Smooth muscle cell (in vitro differentiated cells): Measurements from ENCODE around the gene ATP8A2. TPM values are rescaled to one million over a fixed set of nuclear protein-coding genes. Genes with fewer than 3 reads are reported as not detected.

ENCODE experiments used
- DNase-seq: peaks from one replicate; lab custom pipeline; 2025; ENCODE audit not compliant: unreplicated experiment; lab: John Stamatoyannopoulos, UW
- H2AFZ ChIP-seq: fragments of 200-600 bp; sonication (generic); 2 replicates; pipeline ENCODE4 v1.6.0; 2016; ENCODE audit warnings: antibody characterized with exemption, low read depth, mild to moderate bottlenecking
- H3F3A ChIP-seq: fragments of 200-600 bp; sonication (generic); 2 replicates; pipeline ENCODE4 v1.6.0; 2017; ENCODE audit warnings: antibody characterized with exemption, low read depth
- H3K27ac ChIP-seq: fragments of 200-600 bp; sonication (generic); 2 replicates; pipeline ENCODE4 v1.5.1; 2016; ENCODE audit warnings: low read depth, mild to moderate bottlenecking
- H3K27me3 ChIP-seq: fragments of 200-600 bp; sonication (generic); 2 replicates; pipeline ENCODE4 v1.6.1; 2016; ENCODE audit warnings: low read depth, mild to moderate bottlenecking
- H3K36me3 ChIP-seq: fragments of 200-600 bp; sonication (generic); 2 replicates; pipeline ENCODE4 v1.5.1; 2016; ENCODE audit warnings: low read depth
- H3K4me1 ChIP-seq: fragments of 200-600 bp; sonication (generic); 2 replicates; pipeline ENCODE4 v1.5.1; 2016; ENCODE audit warnings: low read depth
- H3K4me2 ChIP-seq: fragments of 200-600 bp; sonication (generic); 2 replicates; pipeline ENCODE4 v1.6.0; 2016; ENCODE audit warnings: mild to moderate bottlenecking
- H3K4me3 ChIP-seq: fragments of 200-600 bp; sonication (generic); 2 replicates; pipeline ENCODE4 v1.5.1; 2016; ENCODE audit warnings: mild to moderate bottlenecking
- H3K79me2 ChIP-seq: fragments of 200-600 bp; sonication (generic); 2 replicates; pipeline ENCODE4 v1.6.0; 2016; ENCODE audit warnings: low read depth, mild to moderate bottlenecking
- H3K9ac ChIP-seq: fragments of 200-600 bp; sonication (generic); 2 replicates; pipeline ENCODE4 v1.6.0; 2016; ENCODE audit warnings: low read depth
- H3K9me3 ChIP-seq: fragments of 200-600 bp; sonication (generic); replicated peaks from 2 replicates; pipeline ENCODE4 v1.5.1; 2016; ENCODE audit warnings: low read depth
- H4K20me1 ChIP-seq: fragments of 200-600 bp; sonication (generic); 2 replicates; pipeline ENCODE4 v1.6.0; 2016; ENCODE audit warnings: low read depth
- WGBS: methylation state at CpG from one replicate; pipeline ENCODE4 v1.1.7; 2016; ENCODE audit warnings: low lambda C conversion rate; 5-methylcytosine and 5-hydroxymethylcytosine counted together
- polyA plus RNA-seq: library from polyadenylated mRNA; unstranded; fragments of >200 nt; fragmentation: Nextera tagmentation; extraction: Ambion mirVana; gene quantifications from 2 replicates; pipeline ENCODE4 v1.2.1, GENCODE V29; 2016
- total RNA-seq: library from RNA; depleted of rRNA; stranded (reverse); fragments of >200 nt; gene quantifications from 2 replicates; pipeline ENCODE4 v1.2.3, GENCODE V29; 2014
- TF ChIP-seq, protein P1 (sequence below): fragments of 200-600 bp; sonication (generic); IDR thresholded peaks from 2 replicates; pipeline ENCODE4 v1.5.1; 2017; ENCODE audit warnings: borderline replicate concordance, mild to moderate bottlenecking, antibody characterized with exemption; ENCODE audit not compliant: insufficient read depth, poor library complexity, severe bottlenecking

The ATP8A2 gene
- total and polyA plus RNA-seq, 2 experiments from 2014 or later, result under 0.01 to 0.06 TPM

DNA sequence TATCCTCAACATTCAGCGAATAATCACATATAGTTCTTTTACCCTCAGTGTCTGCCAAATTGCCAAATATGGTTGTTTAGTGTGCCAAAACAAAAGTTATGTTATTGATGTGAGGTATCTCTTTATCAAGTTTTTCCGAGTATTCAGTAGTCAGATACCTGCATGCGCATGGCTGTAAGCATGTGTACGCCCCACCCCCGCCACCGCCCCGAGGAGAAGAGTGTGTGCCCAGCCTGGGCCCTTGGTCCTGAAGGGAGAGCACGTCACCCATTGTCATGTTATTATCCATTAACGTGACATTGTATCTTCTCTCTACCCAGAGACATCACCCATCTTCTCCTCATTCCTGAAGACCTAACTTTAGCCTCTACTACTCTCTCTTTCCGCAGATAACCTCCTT is 533.1 kb downstream of the ATP8A2 start:
- Histone ChIP-seq H3F3A (no peaks in the 10 kb centered on the region), H3K4me2 (no peak overlapping the region), H4K20me1 (no peaks in the 10 kb centered on the region), H3K4me3 (no peak overlapping the region), H3K27ac (no peak overlapping the region), H3K27me3 (peaks cover 2% of the 10 kb centered on the region), H3K9me3 (no peaks in the 10 kb centered on the region), H3K36me3 (no peaks in the 10 kb centered on the region), H3K79me2 (no peaks in the 10 kb centered on the region), H2AFZ (no peak overlapping the region), H3K9ac (no peak overlapping the region), H3K4me1 (peaks cover 22% of the 10 kb centered on the region)
- 96% methylated on average over 10 of the region's 10 CpGs for WGBS
- TF ChIP-seq, protein P1, sequence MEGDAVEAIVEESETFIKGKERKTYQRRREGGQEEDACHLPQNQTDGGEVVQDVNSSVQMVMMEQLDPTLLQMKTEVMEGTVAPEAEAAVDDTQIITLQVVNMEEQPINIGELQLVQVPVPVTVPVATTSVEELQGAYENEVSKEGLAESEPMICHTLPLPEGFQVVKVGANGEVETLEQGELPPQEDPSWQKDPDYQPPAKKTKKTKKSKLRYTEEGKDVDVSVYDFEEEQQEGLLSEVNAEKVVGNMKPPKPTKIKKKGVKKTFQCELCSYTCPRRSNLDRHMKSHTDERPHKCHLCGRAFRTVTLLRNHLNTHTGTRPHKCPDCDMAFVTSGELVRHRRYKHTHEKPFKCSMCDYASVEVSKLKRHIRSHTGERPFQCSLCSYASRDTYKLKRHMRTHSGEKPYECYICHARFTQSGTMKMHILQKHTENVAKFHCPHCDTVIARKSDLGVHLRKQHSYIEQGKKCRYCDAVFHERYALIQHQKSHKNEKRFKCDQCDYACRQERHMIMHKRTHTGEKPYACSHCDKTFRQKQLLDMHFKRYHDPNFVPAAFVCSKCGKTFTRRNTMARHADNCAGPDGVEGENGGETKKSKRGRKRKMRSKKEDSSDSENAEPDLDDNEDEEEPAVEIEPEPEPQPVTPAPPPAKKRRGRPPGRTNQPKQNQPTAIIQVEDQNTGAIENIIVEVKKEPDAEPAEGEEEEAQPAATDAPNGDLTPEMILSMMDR, result no peak
- no peak for DNase-seq

DNA sequence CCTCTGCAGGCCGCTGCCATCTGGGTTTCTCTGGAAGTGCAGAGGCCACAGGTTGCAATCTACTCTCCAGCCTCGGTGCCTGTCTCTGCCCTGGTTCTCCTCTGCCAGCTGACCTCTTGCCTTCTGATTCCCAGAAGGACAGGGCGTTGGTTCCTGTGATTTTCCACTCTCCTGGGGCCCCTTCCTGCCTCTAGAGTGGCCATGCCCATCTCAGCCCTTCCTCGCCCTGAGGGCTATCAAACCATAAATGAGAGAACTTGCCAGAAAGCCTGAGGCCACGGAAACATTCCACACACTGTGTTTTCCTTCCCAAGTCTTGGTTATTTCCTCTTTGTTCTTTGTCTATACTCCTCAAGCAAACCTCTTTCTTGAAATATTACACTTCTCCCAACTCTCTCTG is 533.8 kb downstream of the ATP8A2 start:
- Histone ChIP-seq H3K27me3 (peaks cover 10% of the 10 kb centered on the region), H3K79me2 (no peaks in the 10 kb centered on the region), H3K9me3 (no peaks in the 10 kb centered on the region), H3K4me1 (peaks cover 28% of the 10 kb centered on the region), H3K9ac (no peak overlapping the region), H3K4me3 (no peak overlapping the region), H2AFZ (no peak overlapping the region), H4K20me1 (no peaks in the 10 kb centered on the region), H3K4me2 (no peak overlapping the region), H3K36me3 (no peaks in the 10 kb centered on the region), H3K27ac (no peak overlapping the region), H3F3A (no peaks in the 10 kb centered on the region)
- DNase-seq, result no peak
- 79% methylated on average over 5 of the region's 5 CpGs for WGBS
- TF ChIP-seq, protein P1, result no peak

DNA sequence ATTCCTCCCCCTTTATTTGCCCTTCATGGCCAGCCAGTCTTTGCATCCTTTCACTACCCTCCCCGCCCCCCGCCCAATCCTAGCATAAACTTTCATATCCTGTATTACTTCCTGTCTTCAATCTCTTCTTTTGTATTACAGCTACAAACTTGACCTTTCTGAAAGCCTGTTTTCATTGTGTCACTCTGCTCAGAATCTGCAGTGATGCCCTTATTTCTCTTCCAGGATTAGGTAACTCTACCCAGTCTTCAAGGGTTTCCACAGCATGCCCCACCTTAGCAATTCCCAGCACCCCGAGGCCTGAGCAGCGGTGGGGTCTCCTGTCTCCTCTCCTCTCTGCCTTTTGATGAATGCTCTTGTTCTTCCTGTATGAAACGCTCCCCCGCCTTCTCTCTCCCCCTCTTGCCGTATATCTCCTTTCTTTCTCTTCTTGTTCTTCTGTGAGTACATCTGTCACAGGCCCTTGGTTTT is 534.5 kb downstream of the ATP8A2 start:
- Histone ChIP-seq H3K4me2 (no peak overlapping the region), H2AFZ (no peak overlapping the region), H3K79me2 (no peaks in the 10 kb centered on the region), H3K4me1 (peaks cover 28% of the 10 kb centered on the region), H3K36me3 (no peaks in the 10 kb centered on the region), H3F3A (no peaks in the 10 kb centered on the region), H3K9ac (no peak overlapping the region), H3K27me3 (peaks cover 16% of the 10 kb centered on the region), H4K20me1 (no peaks in the 10 kb centered on the region), H3K27ac (no peak overlapping the region), H3K9me3 (no peaks in the 10 kb centered on the region), H3K4me3 (no peak overlapping the region)
- TF ChIP-seq, protein P1, result no peak
- 89% methylated on average over 7 of the region's 7 CpGs for WGBS
- no peak for DNase-seq

DNA sequence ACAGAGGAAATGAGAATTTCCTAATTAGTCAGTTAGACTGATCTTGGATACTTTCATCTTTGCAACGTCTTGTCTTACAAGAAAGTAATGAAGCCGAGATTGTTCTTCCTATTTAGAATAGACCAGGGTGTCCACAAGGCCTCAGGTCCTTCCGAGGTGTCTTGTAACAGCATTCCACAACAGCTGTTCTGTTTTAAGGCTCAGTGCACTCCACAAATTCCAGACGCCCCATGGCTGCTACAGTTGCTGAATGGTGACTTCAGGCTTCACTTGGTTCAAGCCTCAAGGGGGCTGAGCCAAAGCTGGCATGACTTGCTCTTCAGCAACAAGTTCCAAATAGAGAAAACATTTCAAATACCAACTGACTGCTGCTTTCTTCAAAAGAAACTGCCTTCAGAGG is 536.6 kb downstream of the ATP8A2 start:
- no peak overlapping the region for H2AFZ ChIP-seq
- 86% methylated on average over 4 of the region's 4 CpGs for WGBS
- H3K9me3 ChIP-seq, result no peaks in the 10 kb centered on the region
- H3K9ac ChIP-seq, result no peak overlapping the region
- TF ChIP-seq, protein P1, result no peak
- peaks cover 38% of the 10 kb centered on the region for H3K27me3 ChIP-seq
- no peaks in the 10 kb centered on the region for H3F3A ChIP-seq
- peaks cover 30% of the 10 kb centered on the region for H3K4me1 ChIP-seq
- H3K27ac ChIP-seq, result no peak overlapping the region
- no peaks in the 10 kb centered on the region for H4K20me1 ChIP-seq
- no peak for DNase-seq
- no peaks in the 10 kb centered on the region for H3K79me2 ChIP-seq
- H3K36me3 ChIP-seq, result no peaks in the 10 kb centered on the region
- no peak overlapping the region for H3K4me2 ChIP-seq
- no peak overlapping the region for H3K4me3 ChIP-seq
